HepG2 (cell line): ENCODE measurements around the gene DUSP15. TPM values are rescaled to one million over a fixed set of nuclear protein-coding genes. Genes with fewer than 3 reads are reported as not detected.

Experiments
- ATAC-seq: fragments of 200-7000 bp; cut with Tn5 transposase; 3 replicates; pipeline ENCODE4 v1.9.1; 2020; ENCODE audit warnings: mild to moderate bottlenecking, moderate library complexity
- BruUV-seq: library from RNA; stranded (reverse); fragments of 400-500 nt; replicated peaks from 2 replicates; lab custom pipeline; 2021; lab: Mats Ljungman, UMichigan
- CTCF ChIA-PET: fragments of 300-600 bp; formaldehyde crosslinking; extraction: SDS; loops from one replicate; lab custom pipeline; 2021; ENCODE audit warnings: low total read pairs, inconsistent platforms, low intra/inter-chr PET ratio; lab: Yijun Ruan, JAX
- POLR2A ChIA-PET: fragments of 350-600 bp; sonication (Branson Sonifier 250); formaldehyde crosslinking; loops from one replicate; lab custom pipeline; 2020; ENCODE audit warnings: antibody characterized with exemption, inconsistent platforms; lab: Yijun Ruan, JAX
- DNase-seq: peaks from one replicate; pipeline ENCODE4 v3.0.0-alpha.2; 2015; ENCODE audit warnings: low spot score
- FAIRE-seq: peaks from 3 replicates; lab custom pipeline; 2011; peaks lifted over from hg19 to GRCh38; lab: Jason Lieb, UNC
- H2AFZ ChIP-seq: one replicate; pipeline ENCODE4 v1.6.1; 2011; ENCODE audit warnings: low read length, inconsistent platforms
- H3K27ac ChIP-seq: fragments of 300-600 bp; 3 replicates; pipeline ENCODE4 v1.8.0; 2011; ENCODE audit warnings: mixed run types, mild to moderate bottlenecking, mixed read lengths, low read length, inconsistent platforms; ENCODE audit not compliant: insufficient read depth; ENCODE audit errors: extremely low read length
- H3K27me3 ChIP-seq, 2 experiments: fragments of 200-600 bp in 1 of 2; 2 replicates in 1 of 2; 3 replicates in 1 of 2; pipeline versions ENCODE4 v1.6.0 to v1.8.0; 2011; ENCODE audit warnings: low read length in 2 of 2, mild to moderate bottlenecking in 2 of 2, moderate library complexity in 2 of 2, inconsistent platforms in 1 of 2; ENCODE audit not compliant: insufficient read depth in 2 of 2, control insufficient read depth in 1 of 2
- H3K36me3 ChIP-seq, 2 experiments: fragments of 200-600 bp in 1 of 2; replicated peaks in 1 of 2; 2 replicates in 1 of 2; 3 replicates in 1 of 2; pipeline versions ENCODE4 v1.5.1 to v1.8.0; 2011; ENCODE audit warnings: low read length in 2 of 2, inconsistent platforms in 1 of 2; ENCODE audit not compliant: insufficient read depth in 2 of 2, control insufficient read depth in 1 of 2
- H3K4me1 ChIP-seq: 2 replicates; pipeline ENCODE4 v1.5.1; 2012; ENCODE audit warnings: low read length, inconsistent platforms; ENCODE audit not compliant: insufficient read depth
- H3K4me2 ChIP-seq: 2 replicates; pipeline ENCODE4 v1.6.0; 2011; ENCODE audit warnings: low read depth, low read length, inconsistent platforms
- H3K4me3 ChIP-seq, 3 experiments: fragments of 200-600 bp in 1 of 3; sonication (generic), shearing (Covaris generic) in 1 of 3; replicated peaks in 1 of 3; 2 replicates each; pipeline ENCODE4 v1.5.1; 2011 to 2016; ENCODE audit warnings: low read length in 3 of 3, inconsistent platforms in 2 of 3, low read depth in 2 of 3, mild to moderate bottlenecking in 2 of 3, control low read depth in 1 of 3, mixed read lengths in 1 of 3; ENCODE audit not compliant: insufficient read depth in 1 of 3
- H3K79me2 ChIP-seq: one replicate; pipeline ENCODE4 v1.6.1; 2011; ENCODE audit warnings: low read length, inconsistent platforms; ENCODE audit not compliant: insufficient read depth
- H3K9ac ChIP-seq: 2 replicates; pipeline ENCODE4 v1.6.0; 2011; ENCODE audit warnings: mild to moderate bottlenecking, low read depth, low read length, inconsistent platforms; ENCODE audit not compliant: insufficient read depth
- H3K9me3 ChIP-seq: 2 replicates; pipeline ENCODE4 v1.5.1; 2012; ENCODE audit warnings: mild to moderate bottlenecking, low read length
- H4K20me1 ChIP-seq: 2 replicates; pipeline ENCODE4 v1.6.0; 2011; ENCODE audit warnings: inconsistent platforms, mild to moderate bottlenecking, low read length, moderate library complexity; ENCODE audit not compliant: insufficient read depth
- ELF4 ChIP-seq: sonication (generic); formaldehyde crosslinking; IDR thresholded peaks from 2 replicates; pipeline ENCODE4 v1.5.0; 2020; ENCODE audit warnings: missing genetic modification reagents, mild to moderate bottlenecking, moderate library complexity, borderline replicate concordance
- MTF1 ChIP-seq: sonication (generic); formaldehyde crosslinking; IDR thresholded peaks from 2 replicates; pipeline ENCODE4 v1.5.0; 2020; ENCODE audit warnings: missing genetic modification reagents
- PATZ1 ChIP-seq: sonication (generic); formaldehyde crosslinking; IDR thresholded peaks from 2 replicates; pipeline ENCODE4 v1.4.0; 2020; ENCODE audit warnings: missing genetic modification reagents
- RCOR2 ChIP-seq: IDR thresholded peaks from 2 replicates; pipeline ENCODE4 v1.6.1; 2016; ENCODE audit warnings: missing biosample characterization, missing genetic modification reagents
- REPIN1 ChIP-seq: sonication (generic); formaldehyde crosslinking; IDR thresholded peaks from 2 replicates; pipeline ENCODE4 v1.8.0; 2022; ENCODE audit warnings: missing genetic modification reagents, low read depth, mild to moderate bottlenecking, borderline replicate concordance
- SMAD1 ChIP-seq: sonication (generic); formaldehyde crosslinking; IDR thresholded peaks from 2 replicates; pipeline ENCODE4 v1.4.0; 2020; ENCODE audit warnings: missing genetic modification reagents, low read depth, mild to moderate bottlenecking, borderline replicate concordance
- SP2 ChIP-seq: sonication (generic); formaldehyde crosslinking; IDR thresholded peaks from 2 replicates; pipeline ENCODE4 v1.5.1; 2020; ENCODE audit warnings: mild to moderate bottlenecking, missing genetic modification reagents
- SRSF9 ChIP-seq: fragments of 200-400 bp; formaldehyde crosslinking; IDR thresholded peaks from 2 replicates; pipeline ENCODE4 v1.6.1; 2018; ENCODE audit warnings: borderline replicate concordance, mild to moderate bottlenecking, low read depth, low read length; ENCODE audit not compliant: insufficient read depth, poor library complexity, severe bottlenecking
- TAF15 ChIP-seq: fragments of 200-400 bp; formaldehyde crosslinking; IDR thresholded peaks from one replicate; pipeline ENCODE4 v1.6.1; 2018; ENCODE audit warnings: mild to moderate bottlenecking, low read depth, low read length; ENCODE audit not compliant: poor library complexity, severe bottlenecking
- ZBTB34 ChIP-seq: sonication (generic); formaldehyde crosslinking; IDR thresholded peaks from 2 replicates; pipeline ENCODE4 v1.8.0; 2022; ENCODE audit warnings: mild to moderate bottlenecking, missing genetic modification reagents
- ZNF629 ChIP-seq: sonication (generic); formaldehyde crosslinking; conservative IDR thresholded peaks from 2 replicates; pipeline ENCODE4 v1.5.0; 2020; ENCODE audit warnings: missing genetic modification reagents
- ZNF687 ChIP-seq: sonication (generic); formaldehyde crosslinking; IDR thresholded peaks from 2 replicates; pipeline ENCODE4 v1.5.1; 2020; ENCODE audit warnings: mild to moderate bottlenecking, missing genetic modification reagents, moderate library complexity
- ZNF713 ChIP-seq: sonication (generic); formaldehyde crosslinking; IDR thresholded peaks from 2 replicates; pipeline ENCODE4 v1.4.0; 2020; ENCODE audit warnings: mild to moderate bottlenecking, missing genetic modification reagents
- ZNF776 ChIP-seq: sonication (generic); formaldehyde crosslinking; IDR thresholded peaks from 2 replicates; pipeline ENCODE4 v1.4.0; 2020; ENCODE audit warnings: mild to moderate bottlenecking, missing genetic modification reagents
- ZNF792 ChIP-seq: IDR thresholded peaks from 2 replicates; pipeline ENCODE4 v1.6.1; 2016
- WGBS: methylation state at CpG from one replicate; pipeline ENCODE4 v1.1.6; 2017; ENCODE audit warnings: low lambda C conversion rate; 5-methylcytosine and 5-hydroxymethylcytosine counted together
- in situ Hi-C: cut with HindIII; loops from 2 replicates; pipeline ENCODE4 v1.10.0; 2017; ENCODE audit warnings: low pct_unique_long_range_greater_than_20kb; ENCODE audit not compliant: extremely low pct_ligation_motif_present
- intact Hi-C: fragments of 100-400 bp; cut with micrococcal nuclease; formaldehyde crosslinking; loops from one replicate; pipeline ENCODE4 v1.10.0; 2022; ENCODE audit not compliant: unreplicated experiment
- polyA plus RNA-seq, 8 experiments: library from polyadenylated mRNA; depleted of rRNA in 3 of 8; stranded (reverse) in 7 of 8; unstranded in 1 of 8; fragments of >200 nt; fragmentation: Illumina TruSeq in 4 of 8; extraction: Trizol in 4 of 8; gene quantifications; 2 replicates each; pipeline versions ENCODE4 v1.2.1 to v1.2.3, GENCODE V29; 2011 to 2016; ENCODE audit warnings: low read depth in 4 of 8, missing spikeins in 1 of 8, mixed read lengths in 1 of 8; ENCODE audit not compliant: insufficient read depth in 1 of 8
- total RNA-seq, 5 experiments: library from RNA; depleted of rRNA; stranded (reverse); fragments of >200 nt; fragmentation: Illumina TruSeq; extraction: Trizol; gene quantifications; 2 replicates each; pipeline ENCODE4 v1.2.3, GENCODE V29; 2016; ENCODE audit warnings: low read depth in 1 of 5

The DUSP15 gene
- total and polyA plus RNA-seq, 2 of the 13 experiments (the other 11 are each of a cell fraction or from before 2014, with no cell fraction given) = 0.17 to 0.93 TPM

GRCh38 chr20:31835554-31835953, 34.8 kb downstream of the DUSP15 start (continued):
- TF ChIP-seq ZBTB34 (CRISPR knock-in tag) (no peak), ZNF629 (CRISPR knock-in tag) (peak; percentile 75; the same call in 1 of the 2 replicates), RCOR2 (CRISPR knock-in tag) (no peak), SMAD1 (no peak), REPIN1 (CRISPR knock-in tag) (no peak)
- TF ChIP-seq, all 625 proteins: peak for 15

- Histone ChIP-seq H2AFZ (no peak overlapping the region), H3K79me2 (no peaks in the 10 kb centered on the region), H3K4me2 (peak overlapping the region; percentile 19), H3K27ac (no peak overlapping the region), H3K4me1 (peaks cover 31% of the 10 kb centered on the region), H3K27me3 (peaks cover 0 to 6% of the 10 kb centered on the region in 2 experiments; a peak in 3 of 5 replicates), H3K9ac (no peak overlapping the region), H4K20me1 (no peaks in the 10 kb centered on the region), H3K36me3 (no peaks in the 10 kb centered on the region), H3K9me3 (no peaks in the 10 kb centered on the region), H3K4me3 (no peak overlapping the region)
- in situ Hi-C loops (no loop called here), intact Hi-C loops (loop anchor here (1.0 kb wide), 1 partner anchor 12 kb away; no protein-coding TSS in a partner anchor)
- DNase-seq (no peak), FAIRE-seq (no peak), ATAC-seq (peak; percentile 19)
- BruUV-seq = no TSS peak
- ChIA-PET POLR2A (no interaction called here), CTCF (interaction anchor here (0.6 to 1.9 kb wide), 3 partner anchors 11 to 197 kb away, joined by 3 to 11 read pairs (median 7); no protein-coding TSS in a partner anchor)
- 36% methylated on average over 16 of the region's 20 CpGs for WGBS
- TF ChIP-seq ELF4 (CRISPR knock-in tag) (no peak), ZNF713 (0 out of 2 replicates have a peak, but pooled peaks have one; percentile 11), TAF15 (peak; percentile 33), PATZ1 (CRISPR knock-in tag) (0 out of 2 replicates have a peak, but pooled peaks have one; percentile 25), ZNF792 (CRISPR knock-in tag) (no peak), SP2 (CRISPR knock-in tag) (no peak), MTF1 (no peak), SRSF9 (no peak), ZNF687 (CRISPR knock-in tag) (peak; percentile 9; the same call in 1 of the 2 replicates), ZNF776 (CRISPR knock-in tag) (0 out of 2 replicates have a peak, but pooled peaks have one; percentile 27)
Measured at GRCh38 chr20:31833931-31834521, 36.3 kb downstream of the DUSP15 start.
